ENCODE data around the gene LBH. TPM values are rescaled to one million over a fixed set of nuclear protein-coding genes. Genes with fewer than 3 reads are reported as not detected.

LBH gene
- total and polyA plus RNA-seq, 5 donors: 12.4 to 31.3 (median 23.0) TPM

- H3K27ac ChIP-seq (ENCODE audit: low read length): no peak overlapping the region
- no peaks in the 10 kb centered on the region for H3K27me3 ChIP-seq (ENCODE audit: control insufficient read depth, insufficient read depth)
- intact Hi-C loops (cut with DNase I): no loop called here
- DNase-seq (no peak), ATAC-seq (no peak)
- no peak overlapping the region for H3K4me3 ChIP-seq (ENCODE audit: low read length)
- no peaks in the 10 kb centered on the region for H3K9me3 ChIP-seq (ENCODE audit: control insufficient read depth, low read length)
- WGBS: 86% methylated on average over 8 of the region's 8 CpGs
- no peaks in the 10 kb centered on the region for H3K4me1 ChIP-seq (ENCODE audit: control insufficient read depth, insufficient read depth, low read length)
These were observed 49.5 kb downstream of the LBH start for GRCh38 chr2:30280596-30281434.

- 94% methylated on average over 6 of the region's 6 CpGs for WGBS
- no peak for DNase-seq
- no peaks in the 10 kb centered on the region for H3K9me3 ChIP-seq (ENCODE audit: control insufficient read depth, low read length)
These were observed 50.7 kb downstream of the LBH start for GRCh38 chr2:30282081-30282480.

GRCh38 chr2:30282721-30283120 is 51.4 kb downstream of the LBH start:
- intact Hi-C loops (cut with DNase I): no loop called here

More at GRCh38 chr2:30282081-30282480, 50.7 kb downstream of the LBH start:
- no peaks in the 10 kb centered on the region for H3K27me3 ChIP-seq (ENCODE audit: control insufficient read depth, insufficient read depth)
- no peaks in the 10 kb centered on the region for H3K4me1 ChIP-seq (ENCODE audit: control insufficient read depth, insufficient read depth, low read length)
- H3K4me3 ChIP-seq (ENCODE audit: low read length): no peak overlapping the region
- intact Hi-C loops (cut with DNase I): no loop called here
- no peak for ATAC-seq
- H3K27ac ChIP-seq (ENCODE audit: low read length): no peak overlapping the region

GRCh38 chr2:30283931-30284565 is 52.7 kb downstream of the LBH start:
- ATAC-seq: no peak
- Histone ChIP-seq H3K9me3 (ENCODE audit: control insufficient read depth, low read length) (no peaks in the 10 kb centered on the region), H3K4me1 (ENCODE audit: control insufficient read depth, insufficient read depth, low read length) (no peaks in the 10 kb centered on the region), H3K4me3 (ENCODE audit: low read length) (no peak overlapping the region), H3K27ac (ENCODE audit: low read length) (no peak overlapping the region), H3K27me3 (ENCODE audit: control insufficient read depth, insufficient read depth) (no peaks in the 10 kb centered on the region)
- intact Hi-C loops (cut with DNase I): no loop called here
- DNase-seq: no peak
- 67% methylated on average over 14 of the region's 14 CpGs for WGBS

More at GRCh38 chr2:30282721-30283120, 51.4 kb downstream of the LBH start:
- no peak overlapping the region for H3K27ac ChIP-seq (ENCODE audit: low read length)
- WGBS: 97% methylated on average over 4 of the region's 4 CpGs
- no peaks in the 10 kb centered on the region for H3K27me3 ChIP-seq (ENCODE audit: control insufficient read depth, insufficient read depth)
- H3K9me3 ChIP-seq (ENCODE audit: control insufficient read depth, low read length): no peaks in the 10 kb centered on the region
- no peak for DNase-seq
- no peaks in the 10 kb centered on the region for H3K4me1 ChIP-seq (ENCODE audit: control insufficient read depth, insufficient read depth, low read length)
- no peak for ATAC-seq
- no peak overlapping the region for H3K4me3 ChIP-seq (ENCODE audit: low read length)

- H3K9me3 ChIP-seq (ENCODE audit: control insufficient read depth, low read length): no peaks in the 10 kb centered on the region
- 91% methylated on average over 3 of the region's 3 CpGs for WGBS
- H3K27me3 ChIP-seq (ENCODE audit: control insufficient read depth, insufficient read depth): no peaks in the 10 kb centered on the region
- no peaks in the 10 kb centered on the region for H3K4me1 ChIP-seq (ENCODE audit: control insufficient read depth, insufficient read depth, low read length)
- intact Hi-C loops (cut with DNase I): no loop called here
- H3K4me3 ChIP-seq (ENCODE audit: low read length): no peak overlapping the region
- DNase-seq (no peak), ATAC-seq (no peak)
- no peak overlapping the region for H3K27ac ChIP-seq (ENCODE audit: low read length)
These were observed 54.4 kb downstream of the LBH start for GRCh38 chr2:30285758-30286157.

GRCh38 chr2:30287190-30287840 is 56.0 kb downstream of the LBH start:
- Histone ChIP-seq H3K9me3 (ENCODE audit: control insufficient read depth, low read length) (no peaks in the 10 kb centered on the region), H3K27ac (ENCODE audit: low read length) (no peak overlapping the region), H3K4me3 (ENCODE audit: low read length) (no peak overlapping the region), H3K27me3 (ENCODE audit: control insufficient read depth, insufficient read depth) (no peaks in the 10 kb centered on the region), H3K4me1 (ENCODE audit: control insufficient read depth, insufficient read depth, low read length) (no peaks in the 10 kb centered on the region)
- WGBS: 95% methylated on average over 1 of the region's 1 CpG
- ATAC-seq: no peak
- DNase-seq: no peak
- intact Hi-C loops (cut with DNase I): no loop called here

- no peaks in the 10 kb centered on the region for H3K4me1 ChIP-seq (ENCODE audit: control insufficient read depth, insufficient read depth, low read length)
- H3K27ac ChIP-seq (ENCODE audit: low read length): no peak overlapping the region
- DNase-seq (no peak), ATAC-seq (no peak)
- H3K4me3 ChIP-seq (ENCODE audit: low read length): no peak overlapping the region
- intact Hi-C loops (cut with DNase I): no loop called here
- no peaks in the 10 kb centered on the region for H3K9me3 ChIP-seq (ENCODE audit: control insufficient read depth, low read length)
- WGBS: 76% methylated on average over 4 of the region's 4 CpGs
- H3K27me3 ChIP-seq (ENCODE audit: control insufficient read depth, insufficient read depth): no peaks in the 10 kb centered on the region
These were observed 56.7 kb downstream of the LBH start for GRCh38 chr2:30287857-30288513.

- DNase-seq: no peak
- Histone ChIP-seq H3K9me3 (ENCODE audit: control insufficient read depth, low read length) (no peaks in the 10 kb centered on the region), H3K27me3 (ENCODE audit: control insufficient read depth, insufficient read depth) (no peaks in the 10 kb centered on the region), H3K4me3 (ENCODE audit: low read length) (no peak overlapping the region), H3K4me1 (ENCODE audit: control insufficient read depth, insufficient read depth, low read length) (no peaks in the 10 kb centered on the region), H3K27ac (ENCODE audit: low read length) (no peak overlapping the region)
- WGBS: 65% methylated on average over 2 of the region's 2 CpGs
- intact Hi-C loops (cut with DNase I): no loop called here
- no peak for ATAC-seq
These were observed 57.2 kb downstream of the LBH start for GRCh38 chr2:30288561-30288960.

- no peaks in the 10 kb centered on the region for H3K9me3 ChIP-seq (ENCODE audit: control insufficient read depth, low read length)
- H3K4me1 ChIP-seq (ENCODE audit: control insufficient read depth, insufficient read depth, low read length): no peaks in the 10 kb centered on the region
- no peak overlapping the region for H3K4me3 ChIP-seq (ENCODE audit: low read length)
- ATAC-seq (peak; percentile 47 to 68), DNase-seq (no peak)
- 65% methylated on average over 12 of the region's 12 CpGs for WGBS
- no peak overlapping the region for H3K27ac ChIP-seq (ENCODE audit: low read length)
- no peaks in the 10 kb centered on the region for H3K27me3 ChIP-seq (ENCODE audit: control insufficient read depth, insufficient read depth)
- intact Hi-C loops (cut with DNase I): no loop called here
These were observed 62.1 kb downstream of the LBH start for GRCh38 chr2:30293303-30293921.

GRCh38 chr2:30294133-30294532 is 62.8 kb downstream of the LBH start:
- DNase-seq: no peak
- Histone ChIP-seq H3K9me3 (ENCODE audit: control insufficient read depth, low read length) (no peaks in the 10 kb centered on the region), H3K4me3 (ENCODE audit: low read length) (no peak overlapping the region), H3K27ac (ENCODE audit: low read length) (no peak overlapping the region), H3K4me1 (ENCODE audit: control insufficient read depth, insufficient read depth, low read length) (no peaks in the 10 kb centered on the region), H3K27me3 (ENCODE audit: control insufficient read depth, insufficient read depth) (no peaks in the 10 kb centered on the region)
- 96% methylated on average over 5 of the region's 5 CpGs for WGBS
- intact Hi-C loops (cut with DNase I): no loop called here
- ATAC-seq: no peak

All from right cardiac atrium (tissue), 5 donors.